H1 (cell line): ENCODE measurements around the gene KLHDC7A. TPM values are rescaled to one million over a fixed set of nuclear protein-coding genes. Genes with fewer than 3 reads are reported as not detected.

Experiments
- CHD1 ChIP-seq: IDR thresholded peaks from 2 replicates; pipeline ENCODE4 v1.6.1; 2012; ENCODE audit warnings: low read depth, low read length, improper control_type of control experiment
- EP300 ChIP-seq, 2 experiments: IDR thresholded peaks; 1 replicate in 1 of 2; 2 replicates in 1 of 2; pipeline ENCODE4 v1.6.1; 2011 to 2012; ENCODE audit warnings: low read depth in 2 of 2, low read length in 2 of 2, mild to moderate bottlenecking in 2 of 2, borderline replicate concordance in 1 of 2, inconsistent platforms in 1 of 2, moderate library complexity in 1 of 2
- KDM1A ChIP-seq: fragments of 200-600, 300-600 bp; sonication (generic); IDR thresholded peaks from 2 replicates; pipeline ENCODE4 v1.7.1; 2016; ENCODE audit warnings: mild to moderate bottlenecking, low read length, borderline replicate concordance
- PHF8 ChIP-seq: fragments of 200-600 bp; sonication (generic); conservative IDR thresholded peaks from 2 replicates; pipeline ENCODE4 v1.7.1; 2012; ENCODE audit warnings: low read depth, mild to moderate bottlenecking, inconsistent platforms, low read length, moderate library complexity
- POU5F1 ChIP-seq: IDR thresholded peaks from 2 replicates; pipeline ENCODE4 v1.6.1; 2011; ENCODE audit warnings: low read depth, mild to moderate bottlenecking, low read length, moderate library complexity
- SIRT6 ChIP-seq: IDR thresholded peaks from one replicate; pipeline ENCODE4 v1.7.1; 2012; ENCODE audit warnings: low read length, inconsistent platforms
- SP2 ChIP-seq: IDR thresholded peaks from 2 replicates; pipeline ENCODE4 v1.6.1; 2012; ENCODE audit warnings: mild to moderate bottlenecking, low read length, inconsistent platforms
- SP4 ChIP-seq: IDR thresholded peaks from 2 replicates; pipeline ENCODE4 v1.6.1; 2012; ENCODE audit warnings: low read length, inconsistent platforms
- TAF1 ChIP-seq: IDR thresholded peaks from 2 replicates; pipeline ENCODE4 v1.6.1; 2011; ENCODE audit warnings: mild to moderate bottlenecking, low read depth, low read length
- polyA plus RNA-seq, 7 experiments: library from polyadenylated mRNA; depleted of rRNA in 3 of 7; stranded (reverse) in 5 of 7; unstranded in 2 of 7; fragments of >200 nt in 5 of 7; fragments of 200-250 nt in 2 of 7; gene quantifications; 1 replicate in 5 of 7; 2 replicates in 1 of 7; 4 replicates in 1 of 7; pipeline versions ENCODE4 v1.2.1 to v1.2.3, GENCODE V29; 2011 to 2013; ENCODE audit warnings: missing spikeins in 2 of 7, mixed read lengths in 2 of 7
- total RNA-seq: library from RNA; stranded (reverse); fragmentation: NEBNext Ultra II Directional; extraction: Animal tissue kit (Norgen Biotek cat#: 25700); gene quantifications from 2 replicates; pipeline ENCODE4 v1.2.1, GENCODE V29; 2021

KLHDC7A gene
- total and polyA plus RNA-seq, 2 of the 8 experiments (the other 6 are each of a cell fraction or from before 2014, with no cell fraction given), result 3.9 to 18.9 TPM

DNA sequence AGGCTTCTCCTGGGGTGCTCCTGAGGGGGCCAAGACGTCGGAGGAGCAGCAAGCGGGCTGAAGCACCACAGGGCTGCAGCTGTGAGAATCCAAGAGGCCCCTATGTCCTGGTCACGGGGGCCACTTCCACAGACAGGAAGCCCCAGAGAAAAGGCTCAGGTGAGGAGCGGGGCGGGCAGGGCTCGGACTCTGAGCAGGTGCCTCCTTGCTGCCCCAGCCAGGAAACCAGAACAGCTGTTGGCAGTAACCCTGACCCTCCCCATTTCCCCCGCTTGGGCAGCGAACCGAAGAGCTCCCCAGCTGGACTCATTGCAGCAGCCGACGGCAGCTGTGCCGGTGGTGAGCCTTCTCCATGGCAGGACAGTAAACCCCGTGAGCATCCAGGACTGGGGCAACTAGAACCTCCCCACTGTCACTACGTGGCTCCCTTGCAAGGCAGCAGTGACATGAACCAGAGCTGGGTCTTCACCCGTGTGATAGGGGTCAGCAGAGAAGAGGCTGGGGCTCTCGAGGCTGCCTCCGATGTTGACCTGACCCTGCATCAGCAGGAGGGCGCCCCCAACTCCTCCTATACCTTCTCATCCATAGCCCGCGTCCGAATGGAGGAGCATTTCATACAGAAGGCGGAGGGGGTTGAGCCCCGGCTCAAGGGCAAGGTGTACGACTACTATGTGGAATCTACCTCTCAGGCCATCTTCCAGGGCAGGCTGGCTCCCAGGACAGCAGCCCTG, 625 bp downstream of the KLHDC7A start (continued):
- no peak for TF ChIP-seq CHD1
- TF ChIP-seq SP4, result no peak
- TF ChIP-seq KDM1A, result no peak
- TF ChIP-seq SP2, result no peak
- no peak for TF ChIP-seq PHF8
- no peak for TF ChIP-seq TAF1
- no peak for TF ChIP-seq SIRT6
- no peak for TF ChIP-seq EP300 (IDR thresholded peaks at IDR 0.05; ENCODE audit: borderline replicate concordance in 1 of 2, low read depth in 2 of 2, low read length in 2 of 2)
- no peak for TF ChIP-seq POU5F1
